ENCODE data around the gene MCMBP. TPM values are rescaled to one million over a fixed set of nuclear protein-coding genes. Genes with fewer than 3 reads are reported as not detected.
A peak's percentile ranks its signal among the peaks of the same experiment; 100 is the strongest.
"Not testable (repeated sequence)": the region's sequence is repeated elsewhere in the genome, so short reads cannot be mapped to it uniquely, and the experiment has no call there.

Gene MCMBP
- total RNA-seq, 1 donor, result 56.1 TPM

GRCh38 chr10:119803264-119803663 lies 69.4 kb downstream of the MCMBP start:
- peak; percentile 46 for DNase-seq (ENCODE audit: low read depth)
- H3K4me3 ChIP-seq (ENCODE audit: low read depth, low read length), result no peak overlapping the region
- TF ChIP-seq CTCF (IDR thresholded peaks at IDR 0.05; ENCODE audit: insufficient read depth, low read depth, low read length), result no peak

GRCh38 chr10:119801998-119802538 lies 70.6 kb downstream of the MCMBP start:
- DNase-seq (ENCODE audit: low read depth), result no peak
- TF ChIP-seq CTCF (IDR thresholded peaks at IDR 0.05; ENCODE audit: insufficient read depth, low read depth, low read length), result no peak

DNA sequence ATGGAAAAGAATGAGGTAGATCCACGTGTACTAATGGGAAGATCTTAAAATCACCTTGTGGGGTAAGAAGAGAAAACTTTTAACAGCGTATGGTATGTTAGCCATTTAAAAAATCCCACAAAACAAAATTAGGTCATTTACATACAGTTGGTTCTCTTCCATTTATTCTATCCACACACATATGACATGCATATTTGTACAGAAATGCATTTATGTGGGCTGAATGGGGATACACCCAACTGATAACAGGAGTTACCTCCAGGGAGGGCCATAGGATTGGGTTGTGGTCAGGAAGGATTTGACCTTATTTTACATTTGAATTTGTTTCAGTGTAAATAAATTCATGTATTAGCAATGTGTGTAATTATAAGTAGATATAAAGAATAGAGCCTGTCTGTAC lies 71.5 kb downstream of the MCMBP start:
- no peak for TF ChIP-seq CTCF (IDR thresholded peaks at IDR 0.05; ENCODE audit: insufficient read depth, low read depth, low read length)
- no peak for DNase-seq (ENCODE audit: low read depth)
- H3K4me3 ChIP-seq (ENCODE audit: low read depth, low read length), result no peak overlapping the region

More at GRCh38 chr10:119801998-119802538, 70.6 kb downstream of the MCMBP start:
- H3K4me3 ChIP-seq (ENCODE audit: low read depth, low read length), result no peak overlapping the region

GRCh38 chr10:119796039-119796438 lies 76.6 kb downstream of the MCMBP start:
- TF ChIP-seq CTCF (IDR thresholded peaks at IDR 0.05; ENCODE audit: insufficient read depth, low read depth, low read length), result no peak
- no peak for DNase-seq (ENCODE audit: low read depth)
- H3K4me3 ChIP-seq (ENCODE audit: low read depth, low read length), result no peak overlapping the region

DNA sequence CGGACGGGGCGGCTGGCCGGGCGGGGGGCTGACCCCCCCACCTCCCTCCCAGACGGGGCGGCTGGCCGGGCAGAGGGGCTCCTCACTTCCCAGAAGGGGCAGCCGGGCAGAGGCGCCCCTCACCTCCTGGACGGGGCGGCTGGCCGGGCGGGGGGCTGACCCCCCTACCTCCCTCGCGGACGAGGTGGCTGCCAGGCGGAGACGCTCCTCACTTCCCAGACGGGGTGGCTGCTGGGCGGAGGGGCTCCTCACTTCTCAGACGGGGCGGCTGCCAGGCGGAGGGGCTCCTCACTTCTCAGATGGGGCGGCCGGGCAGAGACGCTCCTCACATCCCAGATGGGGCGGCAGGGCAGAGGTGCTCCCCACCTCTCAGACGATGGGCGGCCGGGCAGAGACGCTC lies 77.5 kb downstream of the MCMBP start:
- DNase-seq (ENCODE audit: low read depth); H3K4me3 ChIP-seq (ENCODE audit: low read depth, low read length): not testable (repeated sequence)

DNA sequence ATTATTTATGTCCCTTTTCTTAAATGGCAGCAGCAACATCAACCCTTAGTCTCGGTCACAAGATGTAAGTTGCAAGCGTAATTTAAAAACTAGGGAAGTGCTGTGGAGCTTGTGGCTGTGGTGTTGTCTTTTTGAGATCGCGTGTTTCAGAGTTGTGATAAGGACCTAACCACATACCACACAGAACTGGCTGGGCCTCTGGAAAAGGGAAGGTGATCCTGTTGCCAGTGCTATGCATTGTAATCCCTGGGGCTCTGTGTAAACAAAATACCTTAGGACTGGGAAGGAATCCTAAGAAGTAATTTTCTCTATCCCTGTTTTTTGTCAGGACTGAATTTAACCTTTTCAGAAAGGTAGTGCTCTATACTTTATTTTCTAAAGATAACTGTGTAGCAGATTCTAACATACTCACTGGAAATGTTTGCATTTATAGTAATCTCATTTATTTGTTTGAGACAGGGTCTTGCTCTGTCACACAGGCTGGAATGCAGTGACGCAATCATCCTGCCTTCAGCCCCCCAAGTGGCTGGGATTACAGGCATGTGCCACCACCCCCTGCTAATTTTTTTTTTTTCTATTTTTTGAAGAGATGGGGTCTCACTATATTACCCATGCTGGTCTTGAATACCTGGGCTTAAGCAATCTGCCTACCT lies 86.4 kb downstream of the MCMBP start:
- no peak for TF ChIP-seq CTCF (IDR thresholded peaks at IDR 0.05; ENCODE audit: insufficient read depth, low read depth, low read length)
- DNase-seq (ENCODE audit: low read depth), result peak; percentile 82
- no peak overlapping the region for H3K4me3 ChIP-seq (ENCODE audit: low read depth, low read length)

DNA sequence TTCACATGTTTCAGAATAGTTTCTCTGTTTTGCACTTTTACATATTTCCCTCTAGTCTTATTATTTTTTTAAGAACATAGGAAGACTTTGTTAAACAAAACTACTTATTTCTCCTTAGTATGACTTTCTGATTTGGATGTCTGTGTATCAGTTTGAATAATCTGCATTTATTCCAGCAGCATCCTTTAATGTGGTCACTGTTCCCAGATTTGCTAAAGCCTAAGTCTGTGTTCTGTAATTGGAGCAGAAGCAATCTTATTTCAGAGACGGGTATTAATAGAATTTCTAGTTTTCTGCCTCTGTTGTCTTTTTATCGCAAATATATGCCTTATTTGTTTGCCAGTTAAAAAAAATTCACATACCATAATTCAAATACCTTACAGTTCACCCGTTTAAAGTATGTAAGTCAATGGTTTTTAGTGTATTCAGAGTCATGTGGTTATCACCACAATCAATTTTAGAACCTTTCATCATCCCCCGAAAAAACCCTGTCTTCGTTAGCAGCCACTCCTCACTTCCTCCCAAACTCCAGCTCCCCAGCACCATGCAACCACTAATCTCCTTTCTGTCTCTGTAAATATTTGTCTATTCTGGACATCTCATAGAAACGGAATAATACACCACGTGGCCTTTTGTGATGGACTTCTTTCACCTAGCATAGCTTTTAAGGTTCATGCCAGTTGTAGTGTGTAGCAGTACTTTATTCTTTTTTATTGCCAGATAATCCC lies 88.1 kb downstream of the MCMBP start:
- DNase-seq (ENCODE audit: low read depth), result peak; percentile 59
- TF ChIP-seq CTCF (IDR thresholded peaks at IDR 0.05; ENCODE audit: insufficient read depth, low read depth, low read length), result no peak
- H3K4me3 ChIP-seq (ENCODE audit: low read depth, low read length), result no peak overlapping the region
